Stimulated activated CD8-positive, alpha-beta memory T cell treated with anti-CD3 and anti-CD28 coated beads, Interleukin-15, amount 100 ng/mL, for 1 hour (primary cell): ENCODE data around the gene ATL1.

Experiments
- DNase-seq: peaks from one replicate; pipeline ENCODE4 v3.0.0-alpha.2; 2020; ENCODE audit warnings: low read depth

ATL1 gene

DNA sequence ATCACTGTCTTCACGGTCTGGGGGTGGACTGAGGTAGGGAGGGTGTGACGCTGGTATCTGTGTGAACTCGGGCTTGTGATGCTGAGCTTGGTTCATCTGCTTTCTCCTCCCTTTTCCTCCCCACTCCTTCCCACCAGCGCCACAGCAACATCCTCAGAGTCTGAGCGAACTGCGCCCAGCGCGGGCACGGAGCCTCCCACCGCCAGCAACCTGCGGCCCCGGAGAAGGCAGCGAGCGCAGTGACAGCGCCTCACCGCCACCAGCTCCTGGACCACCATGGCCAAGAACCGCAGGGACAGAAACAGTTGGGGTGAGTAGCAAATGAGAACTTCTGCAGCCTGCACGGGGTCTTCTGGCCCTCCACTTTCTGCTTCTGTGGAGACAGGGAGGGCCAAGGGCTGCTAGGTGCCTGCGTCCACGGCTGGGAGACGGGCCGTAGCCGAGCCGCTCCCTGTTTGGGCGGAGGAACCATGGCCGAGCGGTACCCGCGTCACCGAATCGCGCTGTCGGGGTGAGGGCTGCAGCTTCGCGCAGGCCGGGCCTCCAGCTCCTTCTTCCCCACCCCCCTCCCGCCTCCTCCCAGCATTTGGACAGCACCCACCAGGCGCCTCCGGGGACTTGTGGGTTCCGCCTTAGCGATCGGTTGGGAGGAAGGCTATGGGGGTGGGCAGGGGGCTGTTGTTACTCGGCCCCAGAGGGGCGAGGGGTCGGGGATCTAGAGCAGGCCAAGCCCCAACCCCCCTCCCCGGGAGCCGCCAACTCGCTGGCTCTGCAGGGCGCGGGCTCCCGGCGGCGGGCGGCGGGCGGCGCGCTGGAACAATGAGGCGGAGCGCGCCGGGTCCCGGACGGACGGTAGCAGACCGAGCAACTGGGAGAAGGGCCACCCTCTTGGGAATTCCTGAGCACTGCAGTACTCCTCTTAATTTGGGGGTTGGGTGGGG lies at the start of gene ATL1:
Gene ATL1 (plus strand): TSS at position 156 of the 941 bp plus-strand sequence. CDS start 121 bp downstream, at position 277.
- no peak for DNase-seq

DNA sequence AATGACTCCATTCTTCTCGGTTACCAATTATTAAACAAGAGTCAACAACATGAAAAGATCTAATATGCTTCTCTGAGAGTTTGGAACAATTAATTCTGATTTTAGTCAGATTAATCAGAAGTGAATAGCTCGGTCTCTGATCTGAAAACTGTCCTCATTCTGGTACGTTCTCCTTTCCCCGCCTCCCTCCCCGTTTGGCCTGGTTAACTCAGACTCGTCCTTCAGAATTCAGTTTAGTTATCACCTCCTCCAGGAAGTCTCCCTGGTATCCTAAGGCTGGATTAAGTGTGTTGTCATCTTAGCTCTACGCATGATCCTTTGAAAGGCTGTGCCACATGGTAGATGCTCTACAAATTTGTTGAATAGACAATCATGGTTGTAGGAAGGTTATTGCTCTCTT lies 49.8 kb upstream of the ATL1 start:
- DNase-seq = no peak

DNA sequence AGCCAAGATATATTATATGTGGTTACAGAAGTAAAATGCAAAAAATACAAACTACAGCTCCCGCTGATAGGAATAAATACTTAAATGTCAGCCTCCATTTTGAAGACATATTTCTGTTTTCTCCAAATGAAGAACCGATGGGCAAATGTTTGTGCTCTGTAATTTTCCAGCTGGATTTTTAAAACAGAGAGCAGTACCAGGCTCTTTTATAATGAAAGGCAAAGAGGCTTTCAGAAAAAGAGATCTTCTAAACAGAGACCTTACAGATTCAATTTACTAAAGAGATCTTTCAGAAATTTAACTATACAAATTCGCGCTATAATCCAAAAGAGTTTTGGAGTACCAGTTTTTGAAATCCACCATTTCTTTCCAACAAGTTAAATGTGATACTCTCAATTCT lies 47.5 kb upstream of the ATL1 start:
- no peak for DNase-seq

DNA sequence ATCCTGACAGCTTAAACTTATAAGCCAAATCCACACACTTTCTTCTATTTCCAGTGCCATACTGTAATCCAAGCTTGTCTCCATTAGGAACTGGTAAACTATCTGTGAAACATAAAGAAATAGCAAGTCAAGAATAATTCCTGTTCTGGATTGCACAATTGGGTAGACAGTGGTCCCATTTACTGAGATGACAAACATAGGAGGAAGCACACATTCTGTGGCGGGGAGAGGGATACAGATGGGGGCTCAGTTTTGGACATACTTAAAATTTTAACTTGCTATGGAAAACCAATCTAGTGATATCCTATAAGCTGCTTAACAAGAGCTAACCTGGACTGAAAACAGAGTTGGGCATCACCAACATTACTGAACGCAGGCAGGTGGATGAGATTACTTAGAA lies 43.9 kb upstream of the ATL1 start:
- DNase-seq = no peak

DNA sequence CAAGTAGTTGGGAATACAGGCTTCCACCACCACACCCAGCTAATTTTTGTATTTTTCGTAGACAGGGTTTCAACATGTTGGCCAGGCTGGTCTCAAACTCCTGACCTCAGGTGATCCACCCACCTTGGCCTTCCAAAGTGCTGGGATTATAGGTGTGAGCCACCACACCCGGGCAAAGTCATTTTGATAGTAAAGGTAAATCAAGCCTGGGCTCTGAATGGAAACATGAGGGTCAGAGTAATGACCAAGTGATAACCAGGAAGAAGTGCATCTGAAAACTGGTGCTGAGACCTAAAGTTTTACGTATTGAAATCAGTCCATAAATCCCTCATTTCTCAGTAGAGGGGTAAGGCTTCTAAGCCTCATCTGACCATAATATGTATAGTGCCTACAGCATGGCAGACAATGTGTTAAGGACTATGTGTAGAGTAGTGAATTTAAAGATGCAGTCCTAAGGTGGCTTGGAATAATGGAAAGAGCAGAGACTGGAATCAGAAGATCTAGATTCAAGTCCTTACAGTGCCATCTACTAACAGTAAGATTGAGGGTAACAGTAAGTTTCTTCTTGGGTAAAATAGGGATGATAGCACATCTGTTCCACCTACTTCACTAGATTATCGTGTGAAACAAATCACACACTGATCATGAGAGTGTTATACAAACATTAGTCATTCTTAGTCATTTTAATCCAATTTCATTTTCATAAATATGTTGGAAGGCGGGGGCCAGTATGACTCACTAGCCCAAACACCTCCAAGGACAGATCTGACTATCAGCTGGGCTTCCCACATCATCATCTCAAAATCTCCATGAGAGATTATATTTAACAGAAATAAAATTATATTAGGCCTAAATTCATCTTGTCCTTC lies 38.8 kb upstream of the ATL1 start:
- DNase-seq = no peak

DNA sequence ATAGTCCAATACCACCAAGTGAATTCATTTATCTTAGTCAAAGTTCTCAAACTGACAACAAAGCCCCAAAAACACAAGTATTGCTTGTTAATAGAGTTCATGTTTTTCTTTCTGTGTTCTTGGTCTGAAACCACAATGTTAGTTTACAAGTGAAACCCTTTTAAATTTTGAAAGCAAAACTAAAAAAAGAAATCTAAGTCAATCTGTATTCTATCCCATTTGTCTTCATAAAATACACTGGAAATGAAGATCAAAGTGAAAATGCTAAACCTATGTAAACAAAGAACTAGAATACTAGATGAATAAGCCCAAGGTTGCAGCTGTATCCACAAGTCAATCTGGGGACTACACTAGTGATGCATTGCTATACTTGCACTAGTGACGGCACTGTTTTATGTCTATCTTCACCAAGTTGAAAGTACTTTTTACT lies 38.0 kb upstream of the ATL1 start:
- DNase-seq = no peak

DNA sequence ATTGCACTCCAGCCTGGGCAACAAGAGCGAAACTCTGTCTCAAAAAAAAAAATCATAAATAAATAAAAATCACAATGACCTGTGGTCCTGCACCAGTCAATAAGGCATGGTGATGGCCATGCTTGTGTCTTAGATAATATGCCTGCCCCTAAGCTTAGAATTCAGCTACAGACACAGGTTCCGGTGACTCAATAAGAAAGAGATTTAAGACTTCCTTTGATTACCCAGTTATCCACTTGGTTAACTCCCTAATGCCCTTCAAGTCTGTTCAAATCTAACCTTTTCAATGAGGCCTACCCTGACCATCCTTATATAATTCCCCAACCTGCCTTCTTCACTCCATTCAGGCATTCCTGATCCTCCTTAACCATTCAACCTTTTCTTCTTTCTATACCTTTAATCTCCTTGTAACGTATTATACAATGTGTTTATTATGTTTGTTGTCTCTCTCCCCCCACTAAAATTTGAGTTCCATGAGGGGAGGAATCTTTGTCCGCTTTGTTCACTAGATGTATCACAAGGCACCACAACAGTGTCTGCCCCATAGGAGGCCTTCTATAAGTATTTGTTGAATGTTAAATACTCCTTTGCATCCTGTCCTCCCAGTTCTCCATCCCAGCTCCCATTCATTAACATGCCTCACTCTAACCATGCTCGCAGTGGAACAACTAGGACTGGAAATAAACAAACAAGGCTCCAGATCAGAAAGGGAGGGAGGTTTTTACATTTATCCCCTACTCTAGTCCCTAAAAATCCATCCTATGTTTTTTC lies 36.5 kb upstream of the ATL1 start:
- no peak for DNase-seq

DNA sequence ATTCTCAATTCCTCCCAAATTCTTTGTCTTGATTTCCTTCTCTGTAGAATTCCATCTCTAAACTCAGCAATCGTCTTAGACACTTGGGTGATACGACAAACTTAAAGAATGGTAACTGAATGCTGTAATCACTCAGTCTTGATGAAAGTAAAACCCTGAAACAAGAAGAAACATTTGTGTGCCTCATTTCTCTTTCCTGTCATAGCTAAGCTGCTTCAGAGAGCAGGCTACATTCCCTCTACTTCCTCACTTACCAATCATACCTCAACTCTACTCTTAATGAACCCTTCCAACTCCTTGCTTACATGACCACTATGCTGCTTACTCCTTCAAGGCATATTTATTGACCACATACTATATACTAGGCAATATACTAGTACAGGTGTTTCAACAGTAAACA lies 35.9 kb upstream of the ATL1 start:
- no peak for DNase-seq

DNA sequence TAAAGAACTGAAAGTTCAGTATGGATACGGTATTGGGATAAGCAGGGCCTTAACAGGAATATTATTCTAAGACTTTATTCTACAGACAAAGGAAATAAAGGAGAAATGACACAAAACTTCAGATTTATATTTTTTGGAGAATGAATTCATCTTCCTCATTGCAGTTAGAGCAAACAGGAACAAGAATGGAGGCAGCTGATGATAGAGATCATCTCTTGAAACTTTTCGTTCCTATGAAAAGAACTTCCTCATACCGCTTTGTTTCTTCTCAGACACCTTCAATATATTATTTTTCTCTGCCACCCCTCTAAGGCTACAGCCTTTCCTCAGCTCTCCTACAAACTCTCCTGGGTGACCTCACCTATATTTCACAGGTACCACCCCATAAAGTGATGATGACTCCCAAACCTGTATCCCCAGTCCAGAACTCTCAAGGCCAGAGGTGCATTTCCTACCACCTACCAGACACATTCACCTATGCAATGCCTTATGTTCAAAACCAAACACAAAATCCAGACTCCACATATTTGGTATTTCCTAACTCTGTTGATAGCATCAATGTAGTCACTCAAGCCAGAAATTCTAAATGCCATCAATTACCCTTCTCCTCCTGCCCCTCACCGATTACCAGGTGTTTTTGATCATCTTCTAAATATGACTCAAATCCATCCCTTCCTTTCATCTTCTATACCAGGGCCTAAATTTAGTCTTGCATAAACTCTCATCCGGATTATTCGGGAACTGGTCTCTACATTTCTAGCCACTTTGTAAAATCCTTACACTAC lies 35.0 kb upstream of the ATL1 start:
- DNase-seq = no peak

DNA sequence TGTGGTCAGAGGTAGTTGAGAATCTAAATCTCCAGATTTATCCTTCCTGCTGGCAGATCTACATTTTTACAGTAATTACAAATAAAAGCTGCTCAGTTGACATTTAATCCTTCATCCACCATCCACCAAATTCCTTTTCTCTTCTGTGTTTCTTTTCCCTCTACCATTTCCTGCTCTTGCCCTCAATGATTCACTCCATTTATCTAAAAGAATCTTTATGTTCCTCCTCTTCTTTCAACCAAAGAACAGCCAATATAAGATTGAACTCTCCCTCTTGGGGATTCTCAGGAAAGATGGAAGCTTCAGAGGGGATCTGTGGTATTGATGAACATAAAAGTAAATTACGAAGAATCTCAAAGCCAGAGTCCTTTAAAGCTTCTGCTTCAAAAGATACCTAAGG lies 31.9 kb upstream of the ATL1 start:
- no peak for DNase-seq

DNA sequence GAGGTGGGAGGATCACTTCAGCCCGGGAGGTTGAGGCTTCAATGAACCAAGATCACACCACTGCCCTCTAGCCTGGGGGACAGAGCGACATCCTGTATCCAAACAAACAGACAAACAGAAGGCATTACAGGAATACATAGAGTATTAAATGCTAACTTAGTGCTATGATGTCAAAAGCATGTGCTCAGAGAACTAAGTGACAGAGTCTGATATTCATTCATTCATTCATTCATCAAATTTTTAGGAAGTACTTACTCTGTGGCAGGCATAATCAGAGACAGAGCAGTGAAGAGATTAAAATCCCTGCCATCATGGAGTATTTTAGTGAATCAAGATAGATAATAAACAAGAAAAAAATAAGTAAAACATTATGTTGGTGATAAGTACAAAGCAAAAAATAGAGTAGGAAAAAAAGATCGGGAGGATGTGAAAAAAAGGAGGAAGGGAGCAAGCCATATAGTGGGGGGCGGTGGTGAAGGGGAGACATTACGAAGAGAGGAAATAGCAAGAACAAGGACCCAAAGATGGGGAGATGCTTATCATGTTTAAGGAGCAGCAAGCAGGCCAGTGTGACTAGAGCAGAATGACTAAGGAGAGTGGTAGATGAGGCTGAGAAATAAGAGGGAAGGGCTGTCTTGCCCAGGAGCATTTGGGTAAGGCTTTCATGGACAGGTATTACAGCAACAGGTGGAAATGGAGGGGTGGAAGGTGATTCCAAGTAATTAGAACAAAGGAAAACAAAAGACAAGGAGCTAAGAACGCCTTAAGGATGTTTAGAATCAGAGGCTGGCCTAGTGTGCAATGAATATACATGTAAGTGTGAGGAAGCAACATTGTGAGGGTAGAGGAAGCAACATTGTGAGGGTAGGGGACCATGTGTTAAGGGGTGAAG lies 30.4 kb upstream of the ATL1 start:
- no peak for DNase-seq

DNA sequence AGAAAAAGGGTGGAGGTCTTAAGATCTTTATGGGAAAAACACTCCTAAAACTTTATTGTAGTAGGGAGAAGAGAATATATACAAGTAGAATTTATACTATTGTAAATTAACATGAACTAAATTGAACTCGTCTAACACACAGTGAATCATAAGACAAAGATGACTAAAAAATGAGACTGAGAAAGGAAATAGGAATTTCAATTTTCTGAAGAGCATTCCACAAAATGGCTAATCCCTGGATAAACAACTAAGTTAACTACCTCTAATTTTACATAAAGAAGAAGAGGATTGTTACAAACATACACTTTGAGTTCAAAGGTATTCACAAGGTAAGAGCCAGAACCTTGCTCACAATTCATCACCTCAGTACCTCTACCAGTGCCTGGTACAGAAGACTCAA lies 29.6 kb upstream of the ATL1 start:
- DNase-seq = no peak

DNA sequence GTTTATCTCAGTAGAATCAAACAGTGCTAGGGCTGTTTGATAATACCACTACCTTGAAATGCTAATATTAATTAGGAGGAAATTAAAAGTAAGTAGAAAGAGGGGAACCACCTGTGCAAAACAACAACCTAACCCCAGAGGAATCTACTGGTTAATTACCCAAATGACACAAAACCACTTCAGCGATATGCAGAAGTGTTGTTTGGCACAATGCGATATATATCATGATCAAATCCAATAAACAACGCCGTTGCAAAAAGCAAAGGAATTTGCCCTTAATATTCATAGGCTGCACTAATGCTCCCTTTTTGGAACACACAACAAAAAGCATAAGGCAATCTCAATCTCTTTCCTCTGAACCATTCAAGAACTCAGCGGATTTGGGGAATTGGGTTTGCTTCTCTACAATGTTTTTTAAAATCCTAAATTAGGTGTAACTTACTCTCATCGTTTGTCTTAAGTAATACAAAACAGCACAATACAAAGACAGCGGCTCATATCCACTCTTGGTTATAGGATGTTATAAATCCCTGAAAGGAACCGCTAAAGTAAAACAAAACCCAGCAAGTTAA lies 29.1 kb upstream of the ATL1 start:
- no peak for DNase-seq

DNA sequence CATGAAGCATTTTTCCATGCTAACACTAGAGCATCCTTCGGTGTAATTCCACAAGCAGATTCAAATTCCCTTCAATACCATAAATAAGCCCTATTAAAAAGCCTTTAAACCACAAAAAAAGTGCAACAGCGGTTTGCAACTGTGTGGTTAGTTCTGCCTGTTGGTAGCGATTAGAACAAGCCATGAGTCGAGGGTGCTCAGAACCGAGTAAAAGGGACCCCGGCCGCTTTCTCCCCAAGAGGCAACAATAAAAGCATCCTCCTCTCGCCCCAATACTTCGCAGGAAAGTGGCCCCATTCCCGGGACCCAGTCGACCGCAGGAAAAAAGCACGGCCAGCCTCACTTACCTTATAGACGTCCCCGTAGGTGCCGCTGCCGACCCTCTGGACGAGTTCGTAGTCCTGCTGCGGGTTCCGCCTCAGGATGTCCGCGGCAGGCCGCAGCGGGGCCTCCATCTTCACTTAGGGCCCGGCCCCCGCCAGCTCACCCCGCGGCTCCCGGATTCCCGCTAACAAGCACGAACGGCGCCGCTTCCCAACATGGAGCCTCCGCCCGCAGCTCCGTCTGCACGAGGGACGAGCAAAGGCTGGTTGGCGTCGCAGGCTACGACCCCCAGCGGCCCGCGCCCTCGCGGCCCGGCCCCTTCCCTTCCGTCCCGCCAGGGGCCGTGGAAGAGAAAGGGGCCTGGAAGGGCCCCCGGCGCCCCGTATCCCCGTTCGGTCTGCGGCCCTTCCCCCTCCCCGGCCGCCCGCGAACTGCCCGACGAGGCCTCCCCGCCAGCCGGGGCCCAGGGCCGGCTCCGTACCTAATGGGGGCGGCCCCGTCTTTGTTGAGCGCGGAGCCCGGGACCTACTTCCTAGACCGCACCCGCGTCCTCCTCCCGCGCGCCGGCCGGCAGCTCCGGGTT lies 28.1 kb upstream of the ATL1 start:
- DNase-seq = no peak

DNA sequence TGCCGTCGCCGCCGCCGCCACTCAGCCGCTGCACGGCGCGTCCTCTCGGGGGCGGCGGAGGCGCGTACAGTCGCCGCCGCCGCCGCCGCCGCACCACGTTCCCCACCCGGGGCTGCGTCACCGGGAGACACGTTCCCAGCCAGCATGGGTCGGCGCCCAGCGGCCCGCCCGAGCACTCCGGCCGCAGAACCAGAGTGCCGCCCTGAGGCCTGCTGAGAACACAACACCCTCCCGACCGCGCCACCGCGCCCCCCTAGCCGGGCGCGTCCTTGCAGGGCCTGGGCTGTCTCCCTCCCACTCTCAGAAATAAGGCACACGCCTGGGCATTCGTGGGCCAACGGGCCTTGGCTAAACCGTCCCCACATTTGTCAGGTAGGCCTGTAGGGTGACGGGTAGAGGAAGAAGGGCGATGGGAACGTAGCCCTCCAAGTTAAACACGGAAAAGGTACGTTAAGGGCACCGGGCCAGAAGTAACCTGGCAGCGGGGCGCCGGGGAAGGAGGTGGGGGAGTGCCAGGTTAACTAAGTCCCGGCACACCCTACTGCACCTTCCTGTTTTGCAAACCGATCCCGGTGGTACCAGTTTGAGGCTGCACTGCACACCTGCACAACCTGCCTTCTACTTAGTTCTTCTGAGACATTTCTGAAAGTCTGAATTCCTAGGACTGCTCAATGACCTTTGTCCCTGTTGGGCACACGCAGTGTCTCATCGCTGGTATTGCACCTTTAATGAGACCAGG lies 27.3 kb upstream of the ATL1 start, which contains the start of gene MAP4K5:
Gene MAP4K5 (minus strand): TSS at position 68 of the 739 bp plus-strand sequence. CDS start 520 bp downstream, outside the sequence.
- peak; percentile 65 for DNase-seq

DNA sequence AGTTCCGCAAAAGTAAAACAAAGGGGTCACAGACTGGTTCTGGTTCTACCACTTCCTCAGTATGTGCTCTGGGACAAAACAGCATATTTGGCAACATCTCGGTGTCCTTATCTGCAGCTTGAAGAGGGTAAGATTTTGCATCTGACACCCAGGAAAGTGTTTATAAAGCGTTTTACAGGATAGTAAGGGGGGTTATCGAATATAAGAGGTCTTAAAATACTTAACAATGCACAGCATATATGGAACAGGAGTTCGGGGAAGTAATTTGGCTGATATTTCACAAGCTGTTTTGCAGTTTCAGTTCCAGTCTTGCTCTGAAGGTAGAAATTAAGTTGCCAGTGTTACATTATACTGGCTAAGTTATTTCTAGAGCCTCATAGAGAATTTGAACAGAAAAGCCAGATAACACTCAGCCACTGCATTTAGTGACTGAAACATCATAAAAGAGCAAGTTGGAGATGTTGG lies 26.7 kb upstream of the ATL1 start:
- DNase-seq = no peak

DNA sequence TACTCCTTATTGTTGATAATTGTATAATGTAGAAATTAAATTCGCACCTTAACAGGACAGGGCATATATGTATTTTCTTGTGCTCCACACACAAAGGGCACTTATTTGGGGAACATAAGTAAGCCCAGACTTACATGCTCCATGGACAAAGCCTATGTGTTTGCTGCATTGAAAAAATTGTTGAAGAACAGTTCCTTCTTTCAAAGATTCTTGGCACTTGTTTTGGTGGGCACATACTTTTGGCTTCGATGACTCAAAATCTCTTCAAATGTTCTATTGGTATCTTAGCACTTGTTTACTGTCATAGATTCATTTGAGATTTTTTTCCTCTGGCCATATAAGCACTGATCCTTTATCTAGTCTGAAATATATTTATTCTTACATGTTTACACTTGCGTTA lies 26.1 kb upstream of the ATL1 start:
- DNase-seq = no peak

DNA sequence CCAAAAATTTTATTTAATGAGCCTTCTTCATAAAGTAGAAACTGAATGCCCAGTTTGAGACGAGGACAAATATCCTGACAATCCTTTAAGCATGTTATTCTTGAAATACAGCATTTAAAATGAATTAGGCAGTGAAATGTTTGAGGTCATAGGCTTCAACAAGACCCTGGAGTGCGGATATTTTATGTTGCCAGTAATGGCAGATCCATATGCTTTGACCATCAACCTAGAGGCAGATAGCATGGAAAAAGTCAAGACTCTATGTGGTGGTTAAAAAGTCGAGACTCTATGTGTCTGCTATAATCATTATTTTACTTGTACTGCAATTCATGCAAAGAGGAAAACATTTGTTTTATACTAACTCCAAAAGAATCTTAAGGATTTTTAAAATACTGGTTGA lies 25.5 kb upstream of the ATL1 start:
- no peak for DNase-seq
